IMR-90 (cell line): Measurements from ENCODE around the gene SLC39A11. TPM values are rescaled to one million over a fixed set of nuclear protein-coding genes. Genes with fewer than 3 reads are reported as not detected.

ENCODE experiments used
- ATAC-seq: fragments of 200-7000 bp; cut with Tn5 transposase; 2 replicates; pipeline ENCODE4 v1.9.1; 2020; ENCODE audit warnings: low read depth, mild to moderate bottlenecking, moderate library complexity
- BruUV-seq: library from RNA; stranded (reverse); fragments of 400-500 nt; replicated peaks from 2 replicates; lab custom pipeline; 2021; lab: Mats Ljungman, UMichigan
- CTCF ChIA-PET: fragments of 300-600 bp; formaldehyde crosslinking; extraction: SDS; loops from one replicate; lab custom pipeline; 2021; ENCODE audit warnings: antibody characterized with exemption; lab: Yijun Ruan, JAX
- POLR2A ChIA-PET: fragments of 300-600 bp; sonication (Branson Sonifier 250); formaldehyde crosslinking; loops from one replicate; lab custom pipeline; 2022; ENCODE audit warnings: antibody characterized with exemption; ENCODE audit not compliant: unreplicated experiment; lab: Charles Lee
- DNase-seq: peaks from one replicate; pipeline ENCODE4 v3.0.0; 2013
- H2AFZ ChIP-seq: replicated peaks from 2 replicates; pipeline ENCODE3; 2013; ENCODE audit warnings: low read length, mild to moderate bottlenecking; ENCODE audit not compliant: poor library complexity
- H2AK5ac ChIP-seq: 2 replicates; pipeline ENCODE4 v1.6.1; 2013; ENCODE audit warnings: low read depth, low read length, inconsistent platforms
- H2AK9ac ChIP-seq: replicated peaks from 2 replicates; pipeline ENCODE3; 2013; ENCODE audit warnings: mild to moderate bottlenecking, low read depth, low read length, moderate library complexity; ENCODE audit not compliant: poor library complexity
- H2BK120ac ChIP-seq: 2 replicates; pipeline ENCODE4 v1.6.1; 2013; ENCODE audit warnings: low read depth, low read length, inconsistent platforms
- H2BK15ac ChIP-seq: 3 replicates; pipeline ENCODE4 v1.6.1; 2013; ENCODE audit warnings: low read depth, low read length, inconsistent platforms
- H2BK20ac ChIP-seq: 2 replicates; pipeline ENCODE4 v1.6.1; 2013; ENCODE audit warnings: low read depth, mild to moderate bottlenecking, inconsistent platforms, low read length, moderate library complexity
- H2BK5ac ChIP-seq: 2 replicates; pipeline ENCODE4 v1.6.1; 2013; ENCODE audit warnings: mild to moderate bottlenecking, low read depth, low read length, inconsistent platforms; ENCODE audit not compliant: poor library complexity, severe bottlenecking
- H3K14ac ChIP-seq: replicated peaks from 2 replicates; pipeline ENCODE4 v1.6.1; 2013; ENCODE audit warnings: low read depth, low read length, inconsistent platforms
- H3K18ac ChIP-seq: 2 replicates; pipeline ENCODE4 v1.6.1; 2013; ENCODE audit warnings: low read depth, low read length, control low read depth
- H3K23ac ChIP-seq: 2 replicates; pipeline ENCODE4 v1.6.1; 2013; ENCODE audit warnings: low read depth, low read length, inconsistent platforms
- H3K27ac ChIP-seq: 2 replicates; pipeline ENCODE4 v1.5.1; 2013; ENCODE audit warnings: mild to moderate bottlenecking, control low read depth, low read length; ENCODE audit not compliant: insufficient read depth
- H3K27me3 ChIP-seq: 2 replicates; pipeline ENCODE4 v1.6.1; 2013; ENCODE audit warnings: low read length; ENCODE audit not compliant: control insufficient read depth, insufficient read depth
- H3K36me3 ChIP-seq: 2 replicates; pipeline ENCODE4 v1.6.1; 2013; ENCODE audit warnings: low read length, mixed read lengths; ENCODE audit not compliant: control insufficient read depth, insufficient read depth
- H3K4ac ChIP-seq: 2 replicates; pipeline ENCODE4 v1.6.1; 2013; ENCODE audit warnings: low read depth, low read length, inconsistent platforms
- H3K4me1 ChIP-seq: 2 replicates; pipeline ENCODE4 v1.6.1; 2013; ENCODE audit warnings: low read length, mixed read lengths; ENCODE audit not compliant: control insufficient read depth, insufficient read depth
- H3K4me2 ChIP-seq: 2 replicates; pipeline ENCODE4 v1.6.1; 2013; ENCODE audit warnings: low read depth, mild to moderate bottlenecking, control low read depth, low read length, moderate library complexity
- H3K4me3 ChIP-seq: 2 replicates; pipeline ENCODE4 v1.5.1; 2013; ENCODE audit warnings: low read depth, mild to moderate bottlenecking, control low read depth, low read length, moderate library complexity; ENCODE audit not compliant: insufficient read depth
- H3K56ac ChIP-seq: 2 replicates; pipeline ENCODE4 v1.6.1; 2013; ENCODE audit warnings: low read length, inconsistent platforms; ENCODE audit not compliant: insufficient read depth; ENCODE audit errors: extremely low read depth
- H3K79me1 ChIP-seq, 2 experiments: 2 replicates each; pipeline ENCODE4 v1.6.1; 2013; ENCODE audit warnings: low read length in 2 of 2, inconsistent platforms in 1 of 2, low read depth in 1 of 2
- H3K9ac ChIP-seq: 2 replicates; pipeline ENCODE4 v1.6.1; 2013; ENCODE audit warnings: low read depth, low read length, control low read depth
- H3K9me1 ChIP-seq: 2 replicates; pipeline ENCODE4 v1.6.1; 2013; ENCODE audit warnings: low read length, inconsistent platforms; ENCODE audit not compliant: insufficient read depth
- H3K9me3 ChIP-seq: 2 replicates; pipeline ENCODE4 v1.6.1; 2013; ENCODE audit warnings: low read length; ENCODE audit not compliant: control insufficient read depth, insufficient read depth
- H4K20me1 ChIP-seq: 2 replicates; pipeline ENCODE4 v1.6.1; 2013; ENCODE audit warnings: low read length, inconsistent platforms; ENCODE audit not compliant: insufficient read depth
- H4K5ac ChIP-seq: 2 replicates; pipeline ENCODE4 v1.6.1; 2013; ENCODE audit warnings: mild to moderate bottlenecking, low read depth, low read length, control low read depth
- H4K8ac ChIP-seq, 2 experiments: 2 replicates each; pipeline ENCODE4 v1.6.1; 2013; ENCODE audit warnings: low read depth in 2 of 2, low read length in 2 of 2, control low read depth in 1 of 2, inconsistent platforms in 1 of 2
- H4K91ac ChIP-seq: 2 replicates; pipeline ENCODE4 v1.6.1; 2013; ENCODE audit warnings: low read depth, low read length, inconsistent platforms; ENCODE audit not compliant: insufficient read depth
- BHLHE40 ChIP-seq: fragments of 150-350 bp; IDR thresholded peaks from 2 replicates; pipeline ENCODE4 v1.6.1; 2016; ENCODE audit warnings: mild to moderate bottlenecking, low read depth, low read length
- CEBPB ChIP-seq: IDR thresholded peaks from 2 replicates; pipeline ENCODE4 v1.6.1; 2012; ENCODE audit warnings: low read depth, low read length, improper control_type of control experiment
- CTCF ChIP-seq: conservative IDR thresholded peaks from 2 replicates; pipeline ENCODE4 v1.5.1; 2012; ENCODE audit warnings: mild to moderate bottlenecking, low read depth, low read length, improper control_type of control experiment
- MAFK ChIP-seq: IDR thresholded peaks from 2 replicates; pipeline ENCODE4 v1.6.1; 2012; ENCODE audit warnings: low read depth, low read length, improper control_type of control experiment
- MAZ ChIP-seq: IDR thresholded peaks from 2 replicates; pipeline ENCODE4 v1.6.1; 2012; ENCODE audit warnings: low read depth, mild to moderate bottlenecking, low read length, improper control_type of control experiment, moderate library complexity, borderline replicate concordance
- MXI1 ChIP-seq: IDR thresholded peaks from 2 replicates; pipeline ENCODE4 v1.6.1; 2012; ENCODE audit warnings: low read depth, mild to moderate bottlenecking, low read length, moderate library complexity, borderline replicate concordance
- NFE2L2 ChIP-seq: fragments of 150-350 bp; IDR thresholded peaks from 2 replicates; pipeline ENCODE4 v1.6.1; 2016; ENCODE audit warnings: low read depth, mild to moderate bottlenecking, low read length
- RAD21 ChIP-seq: IDR thresholded peaks from 2 replicates; pipeline ENCODE4 v1.6.1; 2012; ENCODE audit warnings: low read length, improper control_type of control experiment
- RCOR1 ChIP-seq: IDR thresholded peaks from 2 replicates; pipeline ENCODE4 v1.6.1; 2012; ENCODE audit warnings: mild to moderate bottlenecking, low read length, improper control_type of control experiment; ENCODE audit not compliant: insufficient replicate concordance
- RFX5 ChIP-seq: IDR thresholded peaks from 2 replicates; pipeline ENCODE4 v1.8.0; 2012; ENCODE audit warnings: low read depth, mild to moderate bottlenecking, low read length, moderate library complexity
- USF2 ChIP-seq: fragments of 150-350 bp; IDR thresholded peaks from 2 replicates; pipeline ENCODE4 v1.6.1; 2017; ENCODE audit warnings: mild to moderate bottlenecking, antibody characterized with exemption, low read length, low read depth
- WGBS, 2 experiments: methylation state at CpG; one replicate each; pipeline versions ENCODE4 v1.1.5 to v1.1.7; 2013; ENCODE audit warnings: missing lambda C conversion rate in 2 of 2; ENCODE audit not compliant: insufficient read length in 1 of 2; ENCODE audit errors: extremely low coverage in 2 of 2; 5-methylcytosine and 5-hydroxymethylcytosine counted together
- dilution Hi-C: fragments of 300-500 bp; cut with HindIII; formaldehyde crosslinking; loops from one replicate; pipeline ENCODE4 v1.14.3; 2018; ENCODE audit warnings: low sequenced_read_pairs; ENCODE audit not compliant: unreplicated experiment
- in situ Hi-C: fragments of 300-500 bp; cut with MboI; formaldehyde crosslinking; loops from 3 replicates; pipeline ENCODE4 v1.14.3; 2019; ENCODE audit warnings: low sequenced_read_pairs, inconsistent platforms, mixed read lengths
- intact Hi-C: fragments of 100-400 bp; cut with micrococcal nuclease; formaldehyde crosslinking; loops from 2 replicates; pipeline ENCODE4 v1.10.0; 2022
- polyA plus RNA-seq, 3 experiments: library from polyadenylated mRNA; depleted of rRNA; stranded (reverse); fragments of >200 nt; gene quantifications; 2 replicates each; pipeline ENCODE4 v1.2.3, GENCODE V29; 2012; ENCODE audit warnings: low replicate concordance in 1 of 3
- total RNA-seq: library from RNA; depleted of rRNA; stranded (reverse); fragments of >200 nt; gene quantifications from 2 replicates; pipeline ENCODE4 v1.2.3, GENCODE V29; 2012

Gene SLC39A11
- total and polyA plus RNA-seq, 2 of the 4 experiments (the other 2 are of a cell fraction): 8.8 to 14.3 TPM

GRCh38 chr17:73091410-73091769, 1.1 kb downstream of the SLC39A11 start:
- Histone ChIP-seq H3K23ac (peak overlapping the region; percentile 57; the same call in 1 of the 2 replicates), H2BK20ac (no peak overlapping the region), H4K20me1 (no peaks in the 10 kb centered on the region; the same call in none of the 2 replicates), H3K18ac (no peak overlapping the region), H3K56ac (peak overlapping the region; percentile 51; the same call in 1 of the 2 replicates), H3K9ac (no peak overlapping the region), H2BK120ac (no peak overlapping the region), H3K36me3 (peaks cover 7% of the 10 kb centered on the region), H3K4me3 (peak overlapping the region; percentile 77; the same call in 1 of the 2 replicates), H3K27ac (no peak overlapping the region), H3K27me3 (0 out of 2 replicates have a peak, but pooled peaks cover 2% of the 10 kb centered on the region), H4K5ac (no peak overlapping the region), H3K4me1 (peaks cover 3% of the 10 kb centered on the region), H2AK5ac (no peak overlapping the region; the same call in 1 of the 2 replicates), H2AFZ (peak overlapping the region; percentile 97), H4K91ac (no peak overlapping the region), H4K8ac (peak overlapping the region in 1 of 2 experiments; percentile 76; a peak in 1 of 4 replicates), H3K4ac (peak overlapping the region; percentile 64), H3K79me1 (peaks cover 10 to 11% of the 10 kb centered on the region in 2 experiments), H3K14ac (peak overlapping the region; percentile 74; the same call in 1 of the 2 replicates), H3K9me1 (no peaks in the 10 kb centered on the region), H3K4me2 (peak overlapping the region; percentile 88), H2AK9ac (no peak overlapping the region), H2BK15ac (0 out of 3 replicates have a peak overlapping the region, but pooled peaks have one; percentile 10), H3K9me3 (no peaks in the 10 kb centered on the region), H2BK5ac (no peak overlapping the region)
- POLR2A ChIA-PET: no interaction called here
- in situ Hi-C loops: no loop called here
- ATAC-seq (no peak), DNase-seq (no peak)
- intact Hi-C loops: loop anchor here (5.0 kb wide), 1 partner anchor 364 kb away; no protein-coding TSS in a partner anchor
- dilution Hi-C loops: no loop called here
- 56% methylated on average over 3 of the region's 4 CpGs; no CpG with 5 or more reads in 1 of the 2 experiments for WGBS, 2 experiments
- BruUV-seq: no TSS peak
- TF ChIP-seq MAZ (no peak), BHLHE40 (no peak), MXI1 (no peak), NFE2L2 (no peak), USF2 (no peak), RAD21 (no peak), MAFK (no peak), RCOR1 (no peak), CTCF (no peak), CEBPB (no peak), RFX5 (no peak)
- CTCF ChIA-PET: no interaction called here
